Neural cell (in vitro differentiated cells): ENCODE data around the gene PLEKHA7. TPM values are rescaled to one million over a fixed set of nuclear protein-coding genes. Genes with fewer than 3 reads are reported as not detected.
"Not testable (repeated sequence)": the region's sequence is repeated elsewhere in the genome, so short reads cannot be mapped to it uniquely, and the experiment has no call there.

ENCODE experiments used
- H2AFZ ChIP-seq: fragments of 200-600, 300-800 bp; sonication (generic), shearing (Covaris generic); 2 replicates; pipeline ENCODE4 v1.6.0; 2014; ENCODE audit warnings: low read depth, mild to moderate bottlenecking, antibody characterized with exemption, low read length, moderate library complexity
- H3F3A ChIP-seq: fragments of 200-600 bp; shearing (Covaris generic); 2 replicates; pipeline ENCODE4 v1.6.1; 2016; ENCODE audit warnings: mild to moderate bottlenecking, moderate library complexity, mixed read lengths, antibody characterized with exemption, low read length; ENCODE audit not compliant: insufficient read depth, poor library complexity, severe bottlenecking
- H3K27ac ChIP-seq: fragments of 200-600, 300-800 bp; sonication (generic), shearing (Covaris generic); 2 replicates; pipeline ENCODE4 v1.5.1; 2014; ENCODE audit warnings: mild to moderate bottlenecking, low read length, moderate library complexity
- H3K27me3 ChIP-seq: fragments of 300-800, 200-600 bp; sonication (generic), shearing (Covaris generic); 2 replicates; pipeline ENCODE4 v1.6.0; 2014; ENCODE audit warnings: mild to moderate bottlenecking, low read depth, low read length, moderate library complexity; ENCODE audit not compliant: insufficient read depth
- H3K36me3 ChIP-seq: fragments of 300-800, 200-600 bp; sonication (generic), shearing (Covaris generic); 2 replicates; pipeline ENCODE4 v1.5.1; 2014; ENCODE audit warnings: mild to moderate bottlenecking, antibody characterized with exemption, low read length, moderate library complexity; ENCODE audit not compliant: insufficient read depth
- H3K4me2 ChIP-seq: fragments of 300-800, 200-600 bp; sonication (generic), shearing (Covaris generic); 2 replicates; pipeline ENCODE4 v1.6.0; 2014; ENCODE audit warnings: mild to moderate bottlenecking, low read length
- H3K4me3 ChIP-seq: fragments of 300-800, 200-600 bp; sonication (generic), shearing (Covaris generic); 2 replicates; pipeline ENCODE4 v1.5.1; 2014; ENCODE audit warnings: mild to moderate bottlenecking, low read length, moderate library complexity
- H3K79me2 ChIP-seq: fragments of 200-600 bp; shearing (Covaris generic); replicated peaks from 2 replicates; pipeline ENCODE4 v1.6.0; 2014; ENCODE audit warnings: mild to moderate bottlenecking, low read length, moderate library complexity; ENCODE audit not compliant: insufficient read depth
- H3K9ac ChIP-seq: fragments of 300-800, 200-600 bp; sonication (generic), shearing (Covaris generic); 2 replicates; pipeline ENCODE4 v1.6.1; 2016; ENCODE audit warnings: mild to moderate bottlenecking, low read length, mixed read lengths
- H3K9me2 ChIP-seq: fragments of 200-600 bp; shearing (Covaris generic); 2 replicates; pipeline ENCODE4 v1.6.1; 2016; ENCODE audit warnings: mild to moderate bottlenecking, low read length, mixed read lengths; ENCODE audit not compliant: insufficient read depth
- H3K9me3 ChIP-seq: fragments of 200-600, 300-800 bp; sonication (generic), shearing (Covaris generic); 2 replicates; pipeline ENCODE4 v1.6.1; 2016; ENCODE audit warnings: mild to moderate bottlenecking, mixed run types, low read length, moderate library complexity, mixed read lengths
- H4K20me1 ChIP-seq: fragments of 200-600 bp; shearing (Covaris generic); 2 replicates; pipeline ENCODE4 v1.6.1; 2016; ENCODE audit warnings: mild to moderate bottlenecking, mixed run types; ENCODE audit not compliant: insufficient read depth
- CTCF ChIP-seq: fragments of 450-650 bp; IDR thresholded peaks from 2 replicates; pipeline ENCODE4 v1.5.1; 2014; ENCODE audit warnings: antibody characterized with exemption, mild to moderate bottlenecking, moderate library complexity; ENCODE audit not compliant: poor library complexity, severe bottlenecking
- EP300 ChIP-seq: fragments of 450-650 bp; conservative IDR thresholded peaks from 2 replicates; pipeline ENCODE4 v1.6.1; 2014; ENCODE audit warnings: antibody characterized with exemption, mild to moderate bottlenecking, moderate library complexity; ENCODE audit not compliant: poor library complexity, severe bottlenecking
- EZH2 ChIP-seq: fragments of 200-600, 300-800 bp; shearing (Covaris generic), sonication (generic); IDR thresholded peaks from 2 replicates; pipeline ENCODE4 v1.6.1; 2014; ENCODE audit warnings: antibody characterized with exemption, low read length, borderline replicate concordance, mild to moderate bottlenecking; ENCODE audit not compliant: insufficient read depth, poor library complexity, severe bottlenecking
- MXI1 ChIP-seq: fragments of 450-650 bp; conservative IDR thresholded peaks from 2 replicates; pipeline ENCODE4 v1.6.1; 2014; ENCODE audit warnings: antibody characterized with exemption, mild to moderate bottlenecking; ENCODE audit not compliant: poor library complexity, severe bottlenecking
- POLR2AphosphoS5 ChIP-seq: IDR thresholded peaks from 2 replicates; pipeline ENCODE4 v1.6.1; 2012
- RAD21 ChIP-seq: fragments of 450-650 bp; conservative IDR thresholded peaks from 2 replicates; pipeline ENCODE4 v1.6.1; 2014; ENCODE audit warnings: antibody characterized with exemption, mild to moderate bottlenecking, moderate library complexity
- REST ChIP-seq: IDR thresholded peaks from 2 replicates; pipeline ENCODE4 v1.6.1; 2012; ENCODE audit warnings: borderline replicate concordance
- SMC3 ChIP-seq: fragments of 450-650 bp; conservative IDR thresholded peaks from 2 replicates; pipeline ENCODE4 v1.6.1; 2014; ENCODE audit warnings: antibody characterized with exemption, mild to moderate bottlenecking, moderate library complexity; ENCODE audit not compliant: poor library complexity
- TAF1 ChIP-seq: IDR thresholded peaks from 2 replicates; pipeline ENCODE4 v1.6.1; 2012; ENCODE audit warnings: low read depth
- polyA plus RNA-seq: library from polyadenylated mRNA; depleted of rRNA; stranded (reverse); fragments of >200 nt; gene quantifications from 2 replicates; pipeline ENCODE4 v1.2.3, GENCODE V29; 2014

The PLEKHA7 gene
- polyA plus RNA-seq, 1 donor from 2014 or later = 45.7 TPM

GRCh38 chr11:17046690-17047089, 32.5 kb upstream of the PLEKHA7 start:
- no peak overlapping the region for H3K4me2 ChIP-seq
- H4K20me1 ChIP-seq = no peaks in the 10 kb centered on the region
- H3K36me3 ChIP-seq = no peaks in the 10 kb centered on the region
- H3K79me2 ChIP-seq = no peaks in the 10 kb centered on the region
- TF ChIP-seq SMC3 (no peak), CTCF (no peak), POLR2AphosphoS5 (no peak), REST (no peak), EP300 (no peak), RAD21 (no peak)
- H3K9me2 ChIP-seq = no peaks in the 10 kb centered on the region
- H3K9me3 ChIP-seq = no peaks in the 10 kb centered on the region
- no peaks in the 10 kb centered on the region for H3F3A ChIP-seq
- no peaks in the 10 kb centered on the region for H3K27me3 ChIP-seq
- no peak overlapping the region for H3K27ac ChIP-seq
- no peak overlapping the region for H2AFZ ChIP-seq
- no peak overlapping the region for H3K9ac ChIP-seq
- no peak overlapping the region for H3K4me3 ChIP-seq

- no peak for TF ChIP-seq REST
- TF ChIP-seq SMC3 = no peak
- TF ChIP-seq MXI1 = no peak
- no peak for TF ChIP-seq CTCF
- no peak for TF ChIP-seq TAF1
- no peak for TF ChIP-seq EP300
- TF ChIP-seq POLR2AphosphoS5 = no peak
- no peak for TF ChIP-seq RAD21
- TF ChIP-seq EZH2 = no peak
- no peak overlapping the region for H3K4me3 ChIP-seq
- no peaks in the 10 kb centered on the region for H3K79me2 ChIP-seq
- no peak overlapping the region for H3K4me2 ChIP-seq
- no peak overlapping the region for H2AFZ ChIP-seq
- H3F3A ChIP-seq = no peaks in the 10 kb centered on the region
- H3K9ac ChIP-seq = no peak overlapping the region
- no peaks in the 10 kb centered on the region for H4K20me1 ChIP-seq
- no peaks in the 10 kb centered on the region for H3K9me2 ChIP-seq
- no peaks in the 10 kb centered on the region for H3K27me3 ChIP-seq
- H3K9me3 ChIP-seq = no peaks in the 10 kb centered on the region
- H3K36me3 ChIP-seq = no peaks in the 10 kb centered on the region
- no peak overlapping the region for H3K27ac ChIP-seq
Measured at GRCh38 chr11:17036666-17037658, 22.7 kb upstream of the PLEKHA7 start.

GRCh38 chr11:17034027-17034426, 19.8 kb upstream of the PLEKHA7 start:
- not testable (repeated sequence) for H3K4me3 ChIP-seq, H4K20me1 ChIP-seq, H3K9me2 ChIP-seq, H3K9me3 ChIP-seq, H3K27ac ChIP-seq, H3K79me2 ChIP-seq, H3K36me3 ChIP-seq, H3K9ac ChIP-seq, H3F3A ChIP-seq, H3K27me3 ChIP-seq, H3K4me2 ChIP-seq, H2AFZ ChIP-seq
